ENCODE results near the gene PER3. TPM values are rescaled to one million over a fixed set of nuclear protein-coding genes. Genes with fewer than 3 reads are reported as not detected.

PER3 gene
- total and polyA plus RNA-seq, 12 donors: 2.1 to 36.3 (median 16.9) TPM

DNA sequence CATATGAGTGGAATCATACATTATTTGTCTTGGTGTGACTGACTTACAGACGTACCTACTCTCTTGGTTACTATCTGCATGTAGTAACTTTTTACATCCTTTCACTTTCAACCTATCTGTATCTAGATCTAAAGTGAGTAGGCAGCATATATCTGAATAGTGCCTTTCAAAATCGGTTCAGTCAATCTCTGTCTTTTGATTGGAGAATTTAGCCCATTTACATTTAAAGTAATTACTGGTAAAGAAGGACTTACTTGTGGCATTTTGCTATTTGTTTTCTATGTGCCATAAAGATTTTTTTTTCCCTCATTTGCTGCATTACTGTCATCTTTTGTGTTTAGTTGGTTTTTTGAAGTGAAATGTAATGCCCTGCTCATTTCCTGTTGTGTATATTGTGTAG lies 54.6 kb downstream of the PER3 start:
- Histone ChIP-seq H3K4me1 (no peaks in the 10 kb centered on the region), H3K9me3 (peaks cover 0 to 28% (median 14%) of the 10 kb centered on the region in 11 donors), H3K27me3 (no peaks in the 10 kb centered on the region), H3K36me3 (peaks cover 0 to 100% (median 77%) of the 10 kb centered on the region in 9 donors), H3K4me3 (no peak overlapping the region), H3K27ac (no peak overlapping the region)
- TF ChIP-seq, protein P1, sequence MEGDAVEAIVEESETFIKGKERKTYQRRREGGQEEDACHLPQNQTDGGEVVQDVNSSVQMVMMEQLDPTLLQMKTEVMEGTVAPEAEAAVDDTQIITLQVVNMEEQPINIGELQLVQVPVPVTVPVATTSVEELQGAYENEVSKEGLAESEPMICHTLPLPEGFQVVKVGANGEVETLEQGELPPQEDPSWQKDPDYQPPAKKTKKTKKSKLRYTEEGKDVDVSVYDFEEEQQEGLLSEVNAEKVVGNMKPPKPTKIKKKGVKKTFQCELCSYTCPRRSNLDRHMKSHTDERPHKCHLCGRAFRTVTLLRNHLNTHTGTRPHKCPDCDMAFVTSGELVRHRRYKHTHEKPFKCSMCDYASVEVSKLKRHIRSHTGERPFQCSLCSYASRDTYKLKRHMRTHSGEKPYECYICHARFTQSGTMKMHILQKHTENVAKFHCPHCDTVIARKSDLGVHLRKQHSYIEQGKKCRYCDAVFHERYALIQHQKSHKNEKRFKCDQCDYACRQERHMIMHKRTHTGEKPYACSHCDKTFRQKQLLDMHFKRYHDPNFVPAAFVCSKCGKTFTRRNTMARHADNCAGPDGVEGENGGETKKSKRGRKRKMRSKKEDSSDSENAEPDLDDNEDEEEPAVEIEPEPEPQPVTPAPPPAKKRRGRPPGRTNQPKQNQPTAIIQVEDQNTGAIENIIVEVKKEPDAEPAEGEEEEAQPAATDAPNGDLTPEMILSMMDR (IDR thresholded peaks at IDR 0.05): no peak
- WGBS, 2 donors: 92 to 97% methylated on average over 2 of the region's 2 CpGs
- ATAC-seq (no peak), DNase-seq (no peak)
- intact Hi-C loops (cut with DNase I): no loop called here

DNA sequence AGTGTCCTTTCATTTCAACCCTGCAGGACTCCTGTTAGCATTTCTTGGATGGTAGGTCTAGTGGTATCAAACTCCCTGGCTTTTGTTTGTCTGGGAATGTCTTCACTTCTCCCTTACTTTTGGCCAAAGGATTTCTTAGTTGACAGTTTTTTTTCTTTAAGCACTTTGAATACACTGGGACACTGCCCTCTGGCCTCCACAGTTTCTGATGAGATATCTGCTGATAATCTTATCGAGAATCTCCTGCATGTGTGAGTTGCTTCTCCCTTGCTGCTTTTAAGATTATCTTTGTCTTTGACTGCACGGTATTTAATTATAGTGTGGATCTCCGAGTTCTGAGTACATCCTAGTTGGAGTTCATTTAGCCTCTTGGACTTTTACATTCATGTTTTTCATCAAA lies 55.4 kb downstream of the PER3 start:
- intact Hi-C loops (cut with DNase I): no loop called here
- Histone ChIP-seq H3K4me1 (no peaks in the 10 kb centered on the region), H3K36me3 (peaks cover 0 to 100% (median 79%) of the 10 kb centered on the region in 9 donors), H3K27ac (no peak overlapping the region), H3K9me3 (peaks cover 0 to 28% (median 14%) of the 10 kb centered on the region in 11 donors), H3K27me3 (no peaks in the 10 kb centered on the region), H3K4me3 (no peak overlapping the region)
- DNase-seq (no peak), ATAC-seq (no peak)
- WGBS, 2 donors: 83% methylated on average over 3 of the region's 3 CpGs
- TF ChIP-seq, protein P1 (IDR thresholded peaks at IDR 0.05): no peak

DNA sequence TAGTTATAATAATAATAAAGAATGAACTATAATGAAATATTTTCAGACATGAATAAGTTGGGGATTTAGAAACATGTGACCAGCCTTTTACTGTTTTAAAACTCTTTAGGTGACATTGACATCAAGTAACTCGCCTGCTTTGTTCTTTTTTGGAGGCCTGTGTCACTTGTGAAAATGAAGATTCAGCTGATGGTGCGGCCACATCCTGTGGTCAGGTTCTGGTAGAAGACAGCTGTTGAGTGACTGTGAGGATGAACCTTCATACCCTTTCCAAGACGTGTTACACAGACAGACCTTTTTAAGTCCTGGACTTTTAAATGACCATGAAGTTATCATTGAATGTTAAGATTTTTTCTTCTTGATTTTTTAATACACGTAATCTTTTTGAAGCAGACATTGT lies 58.4 kb downstream of the PER3 start:
- no peak for ATAC-seq
- no peak overlapping the region for H3K27ac ChIP-seq
- H3K36me3 ChIP-seq: peaks cover 0 to 92% (median 61%) of the 10 kb centered on the region in 9 donors
- TF ChIP-seq, protein P1 (IDR thresholded peaks at IDR 0.05): no peak
- H3K4me3 ChIP-seq: no peak overlapping the region
- no peak for DNase-seq
- peaks cover 0 to 28% (median 14%) of the 10 kb centered on the region in 11 donors for H3K9me3 ChIP-seq
- no peaks in the 10 kb centered on the region for H3K4me1 ChIP-seq
- H3K27me3 ChIP-seq: no peaks in the 10 kb centered on the region
- 93 to 94% methylated on average over 4 of the region's 4 CpGs for WGBS, 2 donors
- intact Hi-C loops (cut with DNase I): no loop called here

DNA sequence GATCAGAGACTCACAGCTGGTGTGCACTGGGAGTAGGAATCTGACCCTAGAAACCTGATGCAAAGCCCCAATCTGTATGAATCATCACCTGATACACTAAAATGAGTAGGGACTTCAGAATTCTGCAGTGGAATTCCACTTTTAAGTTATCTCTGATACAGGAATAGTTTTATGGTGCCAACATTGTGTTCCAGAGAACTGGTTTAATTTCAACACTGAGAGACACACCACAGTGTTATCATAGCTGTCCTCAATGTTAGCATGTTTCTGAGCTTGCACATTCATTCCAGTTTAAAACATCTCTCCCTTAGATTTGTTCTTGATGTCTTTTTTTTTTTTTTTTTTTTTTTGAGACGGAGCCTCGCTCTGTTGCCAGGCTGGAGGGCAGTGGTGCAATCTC lies 61.7 kb downstream of the PER3 start:
- ATAC-seq (no peak), DNase-seq (no peak)
- Histone ChIP-seq H3K36me3 (peaks cover 0 to 59% (median 29%) of the 10 kb centered on the region in 9 donors), H3K9me3 (no peaks in the 10 kb centered on the region), H3K4me3 (no peak overlapping the region), H3K27ac (no peak overlapping the region), H3K4me1 (no peaks in the 10 kb centered on the region), H3K27me3 (no peaks in the 10 kb centered on the region)
- TF ChIP-seq, protein P1 (IDR thresholded peaks at IDR 0.05): no peak
- intact Hi-C loops (cut with DNase I): no loop called here
- 67 to 79% methylated on average over 2 of the region's 2 CpGs for WGBS, 2 donors
